KMS-11 (cell line): ENCODE measurements around the gene CLDN20.

Source experiments
- H2AFZ ChIP-seq: fragments of 200-600 bp; sonication (generic); 2 replicates; pipeline ENCODE4 v1.6.1; 2016; ENCODE audit warnings: antibody characterized with exemption, mixed run types, low read depth
- H3K27ac ChIP-seq: fragments of 200-600 bp; sonication (generic); 2 replicates; pipeline ENCODE4 v1.6.1; 2016; ENCODE audit warnings: mild to moderate bottlenecking, mixed run types
- H3K27me3 ChIP-seq: fragments of 200-600 bp; sonication (generic); 2 replicates; pipeline ENCODE4 v1.6.1; 2017; ENCODE audit warnings: mild to moderate bottlenecking, low read depth, mixed run types, moderate library complexity; ENCODE audit not compliant: insufficient read depth
- H3K36me3 ChIP-seq: fragments of 200-600 bp; sonication (generic); 2 replicates; pipeline ENCODE4 v1.6.1; 2017; ENCODE audit warnings: mild to moderate bottlenecking, mixed run types; ENCODE audit not compliant: insufficient read depth
- H3K4me1 ChIP-seq: fragments of 200-600 bp; sonication (generic); 2 replicates; pipeline ENCODE4 v1.6.1; 2016; ENCODE audit warnings: mild to moderate bottlenecking, low read depth, mixed run types; ENCODE audit not compliant: poor library complexity, severe bottlenecking
- H3K4me2 ChIP-seq: fragments of 200-600 bp; sonication (generic); 2 replicates; pipeline ENCODE4 v1.7.0; 2016; ENCODE audit warnings: mild to moderate bottlenecking, mixed run types
- H3K4me3 ChIP-seq: fragments of 200-600 bp; sonication (generic); IDR thresholded peaks from 2 replicates; pipeline ENCODE4 v1.6.1; 2017; ENCODE audit warnings: low read depth, low read length, mixed read lengths; ENCODE audit not compliant: insufficient read depth
- H3K79me2 ChIP-seq: fragments of 200-600 bp; sonication (generic); 2 replicates; pipeline ENCODE4 v1.6.1; 2016; ENCODE audit warnings: low read depth, mixed run types; ENCODE audit not compliant: insufficient read depth
- H3K9ac ChIP-seq: fragments of 200-600 bp; sonication (generic); 2 replicates; pipeline ENCODE4 v1.6.1; 2016; ENCODE audit warnings: mild to moderate bottlenecking, mixed run types
- H4K20me1 ChIP-seq: fragments of 200-600 bp; sonication (generic); 2 replicates; pipeline ENCODE4 v1.6.1; 2016; ENCODE audit warnings: mild to moderate bottlenecking, mixed run types; ENCODE audit not compliant: insufficient read depth
- TF ChIP-seq, protein P1 (sequence below): fragments of 200-600 bp; sonication (generic); conservative IDR thresholded peaks from 2 replicates; pipeline ENCODE4 v1.6.1; 2017; ENCODE audit warnings: low read depth, mild to moderate bottlenecking, antibody characterized with exemption, low read length, moderate library complexity, mixed read lengths

CLDN20 gene

DNA sequence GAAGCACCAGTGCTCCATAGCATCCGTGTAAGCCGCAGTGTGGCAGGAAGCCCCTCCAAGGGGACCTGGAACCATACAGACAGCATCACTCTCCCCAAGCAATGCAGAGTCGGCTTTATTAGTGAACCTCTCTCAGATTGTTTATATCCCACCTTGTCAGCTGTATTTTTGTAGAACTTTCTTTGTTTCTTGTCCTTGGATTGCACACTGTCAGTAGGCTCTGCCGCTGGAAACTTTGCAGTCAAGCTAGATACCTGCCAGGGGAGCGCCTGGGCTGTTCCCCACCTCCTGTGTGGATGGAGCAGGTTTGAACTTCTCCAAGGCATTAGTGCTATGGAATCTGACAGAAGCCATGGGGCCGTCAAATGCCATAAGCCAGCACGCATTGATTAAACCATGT is 18.6 kb upstream of the CLDN20 start:
- H3K36me3 ChIP-seq, result no peaks in the 10 kb centered on the region
- no peak overlapping the region for H3K4me3 ChIP-seq
- no peaks in the 10 kb centered on the region for H3K4me1 ChIP-seq
- H4K20me1 ChIP-seq, result no peaks in the 10 kb centered on the region
- no peaks in the 10 kb centered on the region for H3K27me3 ChIP-seq
- H3K4me2 ChIP-seq, result no peak overlapping the region
- no peaks in the 10 kb centered on the region for H3K79me2 ChIP-seq
- TF ChIP-seq, protein P1, sequence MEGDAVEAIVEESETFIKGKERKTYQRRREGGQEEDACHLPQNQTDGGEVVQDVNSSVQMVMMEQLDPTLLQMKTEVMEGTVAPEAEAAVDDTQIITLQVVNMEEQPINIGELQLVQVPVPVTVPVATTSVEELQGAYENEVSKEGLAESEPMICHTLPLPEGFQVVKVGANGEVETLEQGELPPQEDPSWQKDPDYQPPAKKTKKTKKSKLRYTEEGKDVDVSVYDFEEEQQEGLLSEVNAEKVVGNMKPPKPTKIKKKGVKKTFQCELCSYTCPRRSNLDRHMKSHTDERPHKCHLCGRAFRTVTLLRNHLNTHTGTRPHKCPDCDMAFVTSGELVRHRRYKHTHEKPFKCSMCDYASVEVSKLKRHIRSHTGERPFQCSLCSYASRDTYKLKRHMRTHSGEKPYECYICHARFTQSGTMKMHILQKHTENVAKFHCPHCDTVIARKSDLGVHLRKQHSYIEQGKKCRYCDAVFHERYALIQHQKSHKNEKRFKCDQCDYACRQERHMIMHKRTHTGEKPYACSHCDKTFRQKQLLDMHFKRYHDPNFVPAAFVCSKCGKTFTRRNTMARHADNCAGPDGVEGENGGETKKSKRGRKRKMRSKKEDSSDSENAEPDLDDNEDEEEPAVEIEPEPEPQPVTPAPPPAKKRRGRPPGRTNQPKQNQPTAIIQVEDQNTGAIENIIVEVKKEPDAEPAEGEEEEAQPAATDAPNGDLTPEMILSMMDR, result no peak
- no peak overlapping the region for H3K27ac ChIP-seq
- no peak overlapping the region for H3K9ac ChIP-seq
- no peak overlapping the region for H2AFZ ChIP-seq

DNA sequence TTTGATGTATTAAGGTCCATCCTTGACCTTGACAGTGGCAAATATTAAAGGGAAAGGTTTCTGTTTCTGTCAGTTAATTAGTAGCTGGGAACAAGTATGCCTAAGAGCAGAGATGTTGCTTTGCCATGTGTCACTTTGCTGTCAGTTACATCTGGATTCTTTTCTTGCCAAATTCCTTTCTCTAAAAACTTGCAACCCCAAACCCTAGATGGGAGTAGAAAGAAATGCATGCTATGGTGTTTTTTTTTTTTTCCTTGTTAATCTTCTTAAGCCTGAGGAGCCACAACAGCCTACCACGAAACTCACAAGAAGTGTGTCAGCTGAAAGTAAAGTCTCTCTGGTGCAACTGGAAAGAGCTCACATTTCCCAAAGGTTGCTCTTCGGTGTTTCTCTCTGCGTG is 18.0 kb upstream of the CLDN20 start:
- Histone ChIP-seq H3K27me3 (no peaks in the 10 kb centered on the region), H3K27ac (no peak overlapping the region), H4K20me1 (no peaks in the 10 kb centered on the region), H3K4me3 (no peak overlapping the region), H3K4me2 (no peak overlapping the region), H3K36me3 (no peaks in the 10 kb centered on the region), H2AFZ (no peak overlapping the region), H3K4me1 (no peaks in the 10 kb centered on the region), H3K9ac (no peak overlapping the region), H3K79me2 (no peaks in the 10 kb centered on the region)
- TF ChIP-seq, protein P1, result no peak

DNA sequence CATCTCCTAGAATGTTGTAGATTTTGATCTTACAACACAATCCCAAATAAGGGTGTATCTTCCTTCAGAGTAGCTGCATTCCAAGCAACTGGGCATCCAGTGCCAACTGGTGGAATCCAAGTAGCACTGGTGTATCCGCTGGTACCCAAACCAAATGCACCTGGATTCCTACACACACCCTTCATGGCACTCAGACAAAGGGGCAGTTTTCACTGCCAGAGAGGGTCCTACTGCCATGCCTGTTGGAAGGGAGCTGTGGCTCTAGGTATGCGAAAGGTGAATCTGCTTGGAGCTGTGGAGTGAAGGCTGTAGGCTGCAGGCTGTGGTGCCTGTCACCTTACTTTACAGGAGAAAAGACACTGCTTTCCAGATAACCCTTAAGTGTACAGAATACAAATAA is 17.0 kb upstream of the CLDN20 start:
- Histone ChIP-seq H2AFZ (no peak overlapping the region), H3K4me2 (no peak overlapping the region), H3K27ac (no peak overlapping the region), H3K36me3 (no peaks in the 10 kb centered on the region), H3K27me3 (no peaks in the 10 kb centered on the region), H4K20me1 (no peaks in the 10 kb centered on the region), H3K79me2 (no peaks in the 10 kb centered on the region), H3K4me1 (no peaks in the 10 kb centered on the region), H3K9ac (no peak overlapping the region), H3K4me3 (no peak overlapping the region)
- TF ChIP-seq, protein P1, result no peak

DNA sequence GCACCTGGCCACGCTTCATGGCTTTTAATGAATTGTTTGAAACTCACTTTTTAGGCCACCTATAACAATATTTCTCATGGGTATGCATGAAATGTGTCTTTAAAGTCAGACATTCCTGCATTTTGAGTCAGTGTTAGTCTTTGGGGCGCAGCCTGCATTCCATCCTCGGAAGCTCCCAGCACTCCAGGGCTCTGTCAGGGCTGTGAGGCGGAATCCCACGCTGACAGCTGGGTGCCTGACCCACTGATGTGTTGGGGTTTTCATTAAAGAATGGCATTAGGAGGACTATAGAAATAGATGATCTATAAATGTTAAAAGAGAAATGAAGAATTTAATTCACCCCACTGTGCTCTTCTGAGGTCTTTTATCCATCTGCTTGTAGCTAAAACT is 16.2 kb upstream of the CLDN20 start:
- Histone ChIP-seq H3K9ac (no peak overlapping the region), H3K36me3 (no peaks in the 10 kb centered on the region), H3K27me3 (no peaks in the 10 kb centered on the region), H3K4me2 (no peak overlapping the region), H3K4me3 (no peak overlapping the region), H3K27ac (no peak overlapping the region), H2AFZ (no peak overlapping the region), H3K4me1 (no peaks in the 10 kb centered on the region), H3K79me2 (no peaks in the 10 kb centered on the region), H4K20me1 (no peaks in the 10 kb centered on the region)
- TF ChIP-seq, protein P1, result no peak
